Right ventricle myocardium superior (tissue), 1 donor: ENCODE data around the gene TRIM58. TPM values are rescaled to one million over a fixed set of nuclear protein-coding genes. Genes with fewer than 3 reads are reported as not detected.
A peak's percentile ranks its signal among the peaks of the same experiment; 100 is the strongest.

Experiments used
- ATAC-seq: fragments of 200-7000 bp; cut with Tn5 transposase; one replicate; pipeline ENCODE4 v1.9.1; 2020; ENCODE audit warnings: mild to moderate bottlenecking; ENCODE audit not compliant: poor library complexity
- DNase-seq: peaks from one replicate; pipeline ENCODE4 v3.0.0-alpha.2; 2020
- intact Hi-C: fragments of 100-400 bp; cut with DNase I; formaldehyde crosslinking; loops from one replicate; pipeline ENCODE4 v1.11.2; 2022
- long read RNA-seq: library from polyadenylated mRNA; unstranded; transcript quantifications from one replicate; pipeline ENCODE4 v2.0.0, GENCODE V29; 2021
- total RNA-seq: library from RNA; stranded (reverse); fragmentation: NEBNext Ultra II Directional; extraction: Animal tissue kit (Norgen Biotek cat#: 25700); gene quantifications from one replicate; pipeline ENCODE4 v1.2.1, GENCODE V29; 2021
- donor health status: DM: no; HTN: yes; CAD: no; lungs with severe emphysema.

TRIM58 gene, protein sequence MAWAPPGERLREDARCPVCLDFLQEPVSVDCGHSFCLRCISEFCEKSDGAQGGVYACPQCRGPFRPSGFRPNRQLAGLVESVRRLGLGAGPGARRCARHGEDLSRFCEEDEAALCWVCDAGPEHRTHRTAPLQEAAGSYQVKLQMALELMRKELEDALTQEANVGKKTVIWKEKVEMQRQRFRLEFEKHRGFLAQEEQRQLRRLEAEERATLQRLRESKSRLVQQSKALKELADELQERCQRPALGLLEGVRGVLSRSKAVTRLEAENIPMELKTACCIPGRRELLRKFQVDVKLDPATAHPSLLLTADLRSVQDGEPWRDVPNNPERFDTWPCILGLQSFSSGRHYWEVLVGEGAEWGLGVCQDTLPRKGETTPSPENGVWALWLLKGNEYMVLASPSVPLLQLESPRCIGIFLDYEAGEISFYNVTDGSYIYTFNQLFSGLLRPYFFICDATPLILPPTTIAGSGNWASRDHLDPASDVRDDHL
- total RNA-seq = 0.13 TPM
- long read RNA-seq = 0 reads

- intact Hi-C loops = no loop called here
- no peak for DNase-seq
- peak; percentile 18 for ATAC-seq
Measured at GRCh38 chr1:247857069-247857984, at the start of gene TRIM58. TSS of gene TRIM58 (plus strand) at chr1:247857187. CDS start at chr1:247857247, 60 bp downstream.

DNA sequence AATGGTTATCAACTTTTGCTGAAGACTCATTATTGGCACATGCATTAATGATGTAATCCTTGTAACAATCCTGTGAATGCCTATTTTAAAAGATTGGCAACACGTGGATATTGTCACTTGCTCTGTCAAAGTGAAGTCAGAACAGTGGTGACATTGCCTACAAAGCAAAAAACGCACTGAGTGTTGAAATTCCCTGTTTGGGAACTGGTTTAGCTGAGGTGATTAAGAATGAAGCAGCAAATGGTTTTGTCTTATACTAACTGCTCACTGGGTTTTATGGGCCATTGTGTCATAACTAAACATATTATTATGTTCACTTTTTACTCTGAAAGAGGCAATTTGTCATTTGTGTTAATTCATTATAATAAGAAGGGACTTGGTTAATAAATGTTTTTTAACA lies 44.4 kb upstream of the TRIM58 start:
- intact Hi-C loops = no loop called here
- ATAC-seq (no peak), DNase-seq (no peak)

GRCh38 chr1:247822060-247822459 lies 34.9 kb upstream of the TRIM58 start:
- DNase-seq (no peak), ATAC-seq (no peak)
- intact Hi-C loops = no loop called here

DNA sequence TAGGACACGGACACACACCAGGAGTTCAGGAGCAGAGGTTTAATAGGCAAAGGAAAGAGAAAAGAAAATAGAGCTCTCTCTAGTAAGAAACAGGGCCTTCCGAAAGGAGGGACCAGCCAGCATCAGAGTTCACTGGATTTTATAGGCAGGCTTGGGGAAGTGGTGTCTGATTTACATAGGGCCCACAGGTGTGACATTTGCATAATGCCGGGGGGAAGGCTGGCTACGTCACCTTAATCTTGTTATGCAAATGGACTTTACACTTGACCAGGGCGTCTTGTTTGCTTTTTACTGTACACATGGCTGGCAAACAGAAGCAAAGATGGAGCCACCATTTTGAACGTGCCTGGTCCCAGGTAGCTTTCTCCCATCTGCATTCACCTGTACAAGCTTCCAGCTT lies 33.0 kb upstream of the TRIM58 start, which contains the start of gene OR14A16:
OR14A16 (minus strand) TSS at position 97 of the 400 bp plus-strand sequence. CDS start 8,390 bp downstream, outside the sequence.
- ATAC-seq (no peak), DNase-seq (no peak)
- intact Hi-C loops = no loop called here

GRCh38 chr1:247825362-247825761 lies 31.6 kb upstream of the TRIM58 start:
- ATAC-seq = no peak
- DNase-seq = no peak
- intact Hi-C loops = no loop called here

DNA sequence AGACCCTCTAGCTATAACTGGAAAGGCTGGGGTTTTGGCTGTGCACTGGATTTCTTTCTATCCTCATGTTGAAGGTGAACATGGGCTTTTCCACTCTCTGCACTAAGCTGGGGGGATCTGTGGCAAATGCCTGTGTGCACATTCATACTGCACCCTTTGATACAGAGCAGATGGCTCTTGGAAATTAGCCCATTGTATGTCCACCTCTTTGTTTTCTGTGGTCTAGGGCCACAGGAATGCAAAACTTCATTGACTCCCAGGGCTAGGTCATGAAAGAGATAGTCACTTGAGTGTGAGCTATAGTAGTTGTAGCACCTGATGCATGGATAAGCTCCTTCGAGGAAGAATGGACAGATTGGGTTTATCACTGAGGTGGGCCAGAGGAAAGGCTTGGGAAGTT lies 27.3 kb upstream of the TRIM58 start:
- DNase-seq (no peak), ATAC-seq (no peak)
- intact Hi-C loops = no loop called here

DNA sequence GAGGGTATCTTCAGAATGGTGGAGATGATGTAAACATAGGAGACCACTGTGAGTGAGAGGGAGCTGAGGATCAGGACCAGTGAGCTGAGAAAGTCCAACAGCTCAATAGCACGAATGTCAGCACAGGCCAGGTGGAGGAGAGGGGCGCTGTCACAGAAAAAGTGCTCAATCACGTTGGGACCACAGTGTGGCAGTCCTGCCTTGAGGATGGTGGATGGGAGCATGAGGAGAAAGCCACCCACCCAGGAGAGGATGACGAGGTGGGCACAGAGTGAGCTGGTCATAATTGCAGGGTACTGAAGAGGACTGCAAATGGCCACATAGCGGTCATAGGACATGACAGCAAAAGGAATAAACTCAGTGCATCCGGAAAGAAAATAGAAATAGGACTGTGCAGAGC lies 23.4 kb upstream of the TRIM58 start:
- DNase-seq (no peak), ATAC-seq (no peak)
- intact Hi-C loops = no loop called here

GRCh38 chr1:247840818-247841217 lies 16.2 kb upstream of the TRIM58 start:
- intact Hi-C loops = no loop called here
- ATAC-seq = no peak
- DNase-seq = no peak

DNA sequence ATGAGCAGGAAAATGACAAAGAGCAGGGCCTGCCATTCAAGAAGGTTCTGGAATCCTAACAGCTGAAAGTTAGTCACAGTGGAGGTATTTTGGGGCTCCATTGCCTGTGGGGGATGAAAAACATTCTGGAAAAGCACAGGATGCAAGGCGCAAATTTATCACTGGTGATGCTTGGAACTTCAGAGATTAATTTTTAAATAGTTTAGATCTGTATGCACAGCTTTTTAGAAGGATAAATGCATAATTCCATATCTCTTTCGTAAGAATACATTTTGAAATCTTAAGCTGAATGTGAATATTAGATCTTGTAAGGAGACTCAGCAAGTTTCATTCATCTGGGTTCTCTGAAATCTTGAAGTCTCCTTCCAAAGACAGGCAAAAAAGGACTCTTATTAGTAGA lies 15.2 kb upstream of the TRIM58 start, which contains the start of gene OR11L1:
OR11L1 (minus strand) TSS at position 101 of the 400 bp plus-strand sequence; CDS start at position 101, 0 bp downstream.
- intact Hi-C loops = no loop called here
- DNase-seq (no peak), ATAC-seq (no peak)

DNA sequence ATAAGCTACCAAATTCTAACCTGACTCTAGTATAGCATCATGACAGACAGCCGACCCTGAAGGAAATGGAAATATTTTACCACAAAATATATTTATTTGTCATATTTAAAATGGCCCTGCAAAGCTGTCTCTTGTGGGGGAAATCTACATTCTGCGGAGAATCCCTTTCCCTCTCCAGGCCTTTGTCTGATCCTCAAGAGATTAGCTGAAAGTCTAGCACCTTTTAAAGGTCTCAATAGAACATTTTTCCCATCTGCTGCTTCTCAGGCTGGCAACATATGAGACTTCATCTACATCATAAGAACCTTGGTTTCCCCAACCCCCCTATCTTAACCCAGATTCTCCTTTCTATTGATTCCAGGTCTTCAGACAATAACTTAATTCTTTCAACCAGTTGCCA lies 13.6 kb upstream of the TRIM58 start:
- intact Hi-C loops = no loop called here
- DNase-seq (no peak), ATAC-seq (no peak)

DNA sequence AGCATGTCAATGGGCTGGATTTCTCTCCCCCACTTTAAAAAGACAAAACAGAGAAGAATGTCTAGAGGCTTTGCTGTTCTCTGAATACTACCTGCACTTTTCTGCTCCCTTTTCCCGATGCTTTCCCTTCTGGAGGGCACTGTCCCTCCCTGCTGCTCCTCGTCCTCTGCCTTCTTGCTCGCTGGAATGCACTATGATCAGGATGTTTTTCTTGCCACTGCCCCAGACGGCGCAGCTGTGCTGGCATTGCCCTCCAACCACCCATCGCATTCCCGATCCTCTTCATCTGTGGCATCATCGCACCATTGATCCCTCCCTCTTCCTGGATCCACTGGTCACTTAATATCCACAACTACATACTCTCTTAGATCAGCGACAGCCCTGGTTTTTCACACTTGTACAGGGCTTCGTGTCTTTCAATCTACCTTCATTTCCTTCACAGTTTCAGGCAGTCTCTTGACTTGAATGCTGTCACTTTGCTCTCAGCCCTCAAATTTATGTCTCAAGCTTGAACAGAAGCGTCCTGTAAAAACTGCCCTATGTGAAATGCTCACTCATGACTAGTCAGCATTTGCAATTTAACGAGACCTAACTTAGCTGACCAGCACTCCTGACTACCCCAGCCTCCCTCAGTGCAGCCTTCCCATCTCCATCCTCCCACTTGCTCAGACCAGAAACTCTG lies 11.8 kb upstream of the TRIM58 start:
- DNase-seq (no peak), ATAC-seq (no peak)
- intact Hi-C loops = no loop called here

DNA sequence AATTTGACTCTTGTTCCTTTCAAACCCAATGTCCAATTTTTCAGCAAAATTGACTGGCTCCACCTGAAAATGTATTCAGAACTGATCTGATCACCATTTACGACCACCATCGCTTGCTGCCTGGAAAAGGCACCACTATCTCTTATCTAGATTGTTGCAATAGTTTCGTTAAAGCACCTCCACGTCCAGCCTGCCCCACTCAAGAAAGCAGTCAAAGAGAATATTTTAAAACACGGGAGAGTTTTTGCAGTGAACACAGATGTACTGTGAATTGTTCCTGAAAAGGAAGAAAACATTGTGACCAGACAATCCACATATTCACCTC lies 11.3 kb upstream of the TRIM58 start:
- DNase-seq (no peak), ATAC-seq (no peak)
- intact Hi-C loops = no loop called here

- intact Hi-C loops = no loop called here
- no peak for DNase-seq
- ATAC-seq = no peak
Measured at GRCh38 chr1:247848346-247848745, 8.6 kb upstream of the TRIM58 start.

DNA sequence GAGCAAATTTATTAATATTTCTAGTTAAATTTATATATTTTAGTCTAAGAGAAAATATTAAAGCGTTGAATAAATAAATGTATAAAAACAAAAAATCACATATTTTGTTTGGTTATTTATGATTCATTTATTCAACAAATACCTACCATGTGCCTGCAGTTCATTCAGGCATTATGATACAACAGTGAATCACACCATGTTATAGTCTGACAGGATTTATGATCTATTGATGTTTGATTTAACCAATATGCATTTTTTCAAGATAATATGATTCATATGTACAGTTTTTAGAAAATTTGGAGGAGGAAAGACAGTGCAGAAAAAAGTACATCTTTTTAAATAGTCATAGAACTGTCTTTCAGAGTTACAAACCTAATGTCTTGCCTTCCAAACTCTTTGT lies 7.4 kb upstream of the TRIM58 start:
- intact Hi-C loops = no loop called here
- no peak for ATAC-seq
- DNase-seq = no peak

- no peak for DNase-seq
- intact Hi-C loops = no loop called here
- ATAC-seq = no peak
Measured at GRCh38 chr1:247854899-247855545, 2.0 kb upstream of the TRIM58 start.

GRCh38 chr1:247855911-247856310 lies 1.1 kb upstream of the TRIM58 start:
- ATAC-seq = no peak
- DNase-seq = no peak
- intact Hi-C loops = no loop called here

DNA sequence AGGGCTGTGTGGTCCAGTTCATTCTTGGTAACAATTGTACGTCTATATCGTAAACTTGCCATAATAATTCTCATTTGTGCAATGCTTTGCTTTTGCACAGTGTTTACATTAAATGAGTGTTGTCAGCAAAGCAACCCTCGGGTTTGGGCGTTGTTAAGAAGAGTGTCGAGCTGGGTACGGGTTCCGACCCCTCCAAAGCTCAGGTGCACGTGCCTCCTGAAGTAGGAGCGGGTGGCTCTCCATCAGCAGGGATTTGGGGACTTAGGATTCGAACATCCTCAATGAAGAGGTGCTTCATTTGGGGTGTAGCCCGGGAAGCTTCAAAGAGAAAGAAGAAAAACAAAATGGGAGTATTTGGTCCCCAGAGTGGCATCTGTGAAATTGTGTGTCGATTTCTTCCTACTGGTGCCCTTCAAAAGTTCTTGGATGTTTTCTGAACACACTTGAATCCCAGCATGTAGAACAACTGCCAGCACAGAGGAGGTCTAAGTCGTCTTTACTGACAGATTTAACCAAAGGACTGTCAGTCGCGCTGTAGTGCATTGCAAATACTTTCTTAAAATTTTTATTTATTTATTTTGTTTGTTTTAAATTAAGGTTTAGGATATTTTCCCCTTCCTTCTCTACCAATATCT lies 1.1 kb downstream of the TRIM58 start:
- DNase-seq (no peak), ATAC-seq (no peak)
- intact Hi-C loops = no loop called here

- no peak for DNase-seq
- no peak for ATAC-seq
Measured at GRCh38 chr1:247862756-247863155, 5.8 kb downstream of the TRIM58 start.

More at GRCh38 chr1:247862756-247863155, 5.8 kb downstream of the TRIM58 start:
- intact Hi-C loops = no loop called here
